IMR-90 (cell line): ENCODE data around the gene ATXN1. TPM values are rescaled to one million over a fixed set of nuclear protein-coding genes. Genes with fewer than 3 reads are reported as not detected.

ENCODE experiments used
- ATAC-seq: fragments of 200-7000 bp; cut with Tn5 transposase; 2 replicates; pipeline ENCODE4 v1.9.1; 2020; ENCODE audit warnings: low read depth, mild to moderate bottlenecking, moderate library complexity
- BruUV-seq: library from RNA; stranded (reverse); fragments of 400-500 nt; replicated peaks from 2 replicates; lab custom pipeline; 2021; lab: Mats Ljungman, UMichigan
- CTCF ChIA-PET: fragments of 300-600 bp; formaldehyde crosslinking; extraction: SDS; loops from one replicate; lab custom pipeline; 2021; ENCODE audit warnings: antibody characterized with exemption; lab: Yijun Ruan, JAX
- POLR2A ChIA-PET: fragments of 300-600 bp; sonication (Branson Sonifier 250); formaldehyde crosslinking; loops from one replicate; lab custom pipeline; 2022; ENCODE audit warnings: antibody characterized with exemption; ENCODE audit not compliant: unreplicated experiment; lab: Charles Lee
- DNase-seq: peaks from one replicate; pipeline ENCODE4 v3.0.0; 2013
- H2AFZ ChIP-seq: replicated peaks from 2 replicates; pipeline ENCODE3; 2013; ENCODE audit warnings: low read length, mild to moderate bottlenecking; ENCODE audit not compliant: poor library complexity
- H2AK5ac ChIP-seq: 2 replicates; pipeline ENCODE4 v1.6.1; 2013; ENCODE audit warnings: low read depth, low read length, inconsistent platforms
- H2AK9ac ChIP-seq: replicated peaks from 2 replicates; pipeline ENCODE3; 2013; ENCODE audit warnings: mild to moderate bottlenecking, low read depth, low read length, moderate library complexity; ENCODE audit not compliant: poor library complexity
- H2BK120ac ChIP-seq: 2 replicates; pipeline ENCODE4 v1.6.1; 2013; ENCODE audit warnings: low read depth, low read length, inconsistent platforms
- H2BK15ac ChIP-seq: 3 replicates; pipeline ENCODE4 v1.6.1; 2013; ENCODE audit warnings: low read depth, low read length, inconsistent platforms
- H2BK20ac ChIP-seq: 2 replicates; pipeline ENCODE4 v1.6.1; 2013; ENCODE audit warnings: low read depth, mild to moderate bottlenecking, inconsistent platforms, low read length, moderate library complexity
- H2BK5ac ChIP-seq: 2 replicates; pipeline ENCODE4 v1.6.1; 2013; ENCODE audit warnings: mild to moderate bottlenecking, low read depth, low read length, inconsistent platforms; ENCODE audit not compliant: poor library complexity, severe bottlenecking
- H3K14ac ChIP-seq: replicated peaks from 2 replicates; pipeline ENCODE4 v1.6.1; 2013; ENCODE audit warnings: low read depth, low read length, inconsistent platforms
- H3K18ac ChIP-seq: 2 replicates; pipeline ENCODE4 v1.6.1; 2013; ENCODE audit warnings: low read depth, low read length, control low read depth
- H3K23ac ChIP-seq: 2 replicates; pipeline ENCODE4 v1.6.1; 2013; ENCODE audit warnings: low read depth, low read length, inconsistent platforms
- H3K27ac ChIP-seq: 2 replicates; pipeline ENCODE4 v1.5.1; 2013; ENCODE audit warnings: mild to moderate bottlenecking, control low read depth, low read length; ENCODE audit not compliant: insufficient read depth
- H3K27me3 ChIP-seq: 2 replicates; pipeline ENCODE4 v1.6.1; 2013; ENCODE audit warnings: low read length; ENCODE audit not compliant: control insufficient read depth, insufficient read depth
- H3K36me3 ChIP-seq: 2 replicates; pipeline ENCODE4 v1.6.1; 2013; ENCODE audit warnings: low read length, mixed read lengths; ENCODE audit not compliant: control insufficient read depth, insufficient read depth
- H3K4ac ChIP-seq: 2 replicates; pipeline ENCODE4 v1.6.1; 2013; ENCODE audit warnings: low read depth, low read length, inconsistent platforms
- H3K4me1 ChIP-seq: 2 replicates; pipeline ENCODE4 v1.6.1; 2013; ENCODE audit warnings: low read length, mixed read lengths; ENCODE audit not compliant: control insufficient read depth, insufficient read depth
- H3K4me2 ChIP-seq: 2 replicates; pipeline ENCODE4 v1.6.1; 2013; ENCODE audit warnings: low read depth, mild to moderate bottlenecking, control low read depth, low read length, moderate library complexity
- H3K4me3 ChIP-seq: 2 replicates; pipeline ENCODE4 v1.5.1; 2013; ENCODE audit warnings: low read depth, mild to moderate bottlenecking, control low read depth, low read length, moderate library complexity; ENCODE audit not compliant: insufficient read depth
- H3K56ac ChIP-seq: 2 replicates; pipeline ENCODE4 v1.6.1; 2013; ENCODE audit warnings: low read length, inconsistent platforms; ENCODE audit not compliant: insufficient read depth; ENCODE audit errors: extremely low read depth
- H3K79me1 ChIP-seq, 2 experiments: 2 replicates each; pipeline ENCODE4 v1.6.1; 2013; ENCODE audit warnings: low read length in 2 of 2, inconsistent platforms in 1 of 2, low read depth in 1 of 2
- H3K9ac ChIP-seq: 2 replicates; pipeline ENCODE4 v1.6.1; 2013; ENCODE audit warnings: low read depth, low read length, control low read depth
- H3K9me1 ChIP-seq: 2 replicates; pipeline ENCODE4 v1.6.1; 2013; ENCODE audit warnings: low read length, inconsistent platforms; ENCODE audit not compliant: insufficient read depth
- H3K9me3 ChIP-seq: 2 replicates; pipeline ENCODE4 v1.6.1; 2013; ENCODE audit warnings: low read length; ENCODE audit not compliant: control insufficient read depth, insufficient read depth
- H4K20me1 ChIP-seq: 2 replicates; pipeline ENCODE4 v1.6.1; 2013; ENCODE audit warnings: low read length, inconsistent platforms; ENCODE audit not compliant: insufficient read depth
- H4K5ac ChIP-seq: 2 replicates; pipeline ENCODE4 v1.6.1; 2013; ENCODE audit warnings: mild to moderate bottlenecking, low read depth, low read length, control low read depth
- H4K8ac ChIP-seq, 2 experiments: 2 replicates each; pipeline ENCODE4 v1.6.1; 2013; ENCODE audit warnings: low read depth in 2 of 2, low read length in 2 of 2, control low read depth in 1 of 2, inconsistent platforms in 1 of 2
- H4K91ac ChIP-seq: 2 replicates; pipeline ENCODE4 v1.6.1; 2013; ENCODE audit warnings: low read depth, low read length, inconsistent platforms; ENCODE audit not compliant: insufficient read depth
- CEBPB ChIP-seq: IDR thresholded peaks from 2 replicates; pipeline ENCODE4 v1.6.1; 2012; ENCODE audit warnings: low read depth, low read length, improper control_type of control experiment
- CTCF ChIP-seq: conservative IDR thresholded peaks from 2 replicates; pipeline ENCODE4 v1.5.1; 2012; ENCODE audit warnings: mild to moderate bottlenecking, low read depth, low read length, improper control_type of control experiment
- SMC3 ChIP-seq: fragments of 150-350 bp; IDR thresholded peaks from 2 replicates; pipeline ENCODE4 v1.6.1; 2016; ENCODE audit warnings: low read depth, mild to moderate bottlenecking, antibody characterized with exemption, low read length, moderate library complexity
- WGBS, 2 experiments: methylation state at CpG; one replicate each; pipeline versions ENCODE4 v1.1.5 to v1.1.7; 2013; ENCODE audit warnings: missing lambda C conversion rate in 2 of 2; ENCODE audit not compliant: insufficient read length in 1 of 2; ENCODE audit errors: extremely low coverage in 2 of 2; 5-methylcytosine and 5-hydroxymethylcytosine counted together
- dilution Hi-C: fragments of 300-500 bp; cut with HindIII; formaldehyde crosslinking; loops from one replicate; pipeline ENCODE4 v1.14.3; 2018; ENCODE audit warnings: low sequenced_read_pairs; ENCODE audit not compliant: unreplicated experiment
- in situ Hi-C: fragments of 300-500 bp; cut with MboI; formaldehyde crosslinking; loops from 3 replicates; pipeline ENCODE4 v1.14.3; 2019; ENCODE audit warnings: low sequenced_read_pairs, inconsistent platforms, mixed read lengths
- intact Hi-C: fragments of 100-400 bp; cut with micrococcal nuclease; formaldehyde crosslinking; loops from 2 replicates; pipeline ENCODE4 v1.10.0; 2022
- polyA plus RNA-seq, 3 experiments: library from polyadenylated mRNA; depleted of rRNA; stranded (reverse); fragments of >200 nt; gene quantifications; 2 replicates each; pipeline ENCODE4 v1.2.3, GENCODE V29; 2012; ENCODE audit warnings: low replicate concordance in 1 of 3
- total RNA-seq: library from RNA; depleted of rRNA; stranded (reverse); fragments of >200 nt; gene quantifications from 2 replicates; pipeline ENCODE4 v1.2.3, GENCODE V29; 2012

The ATXN1 gene
- total and polyA plus RNA-seq, 2 of the 4 experiments (the other 2 are of a cell fraction), result 7.3 to 11.1 TPM

- no peak overlapping the region for H2BK5ac ChIP-seq
- BruUV-seq, result no TSS peak
- no peak overlapping the region for H2BK15ac ChIP-seq
- no peak overlapping the region; the same call in 1 of the 2 replicates for H2AK5ac ChIP-seq
- no peaks in the 10 kb centered on the region for H4K20me1 ChIP-seq
- WGBS, 2 experiments, result 90% methylated on average over 2 of the region's 10 CpGs; no CpG with 5 or more reads in 1 of the 2 experiments
- H3K4ac ChIP-seq, result no peak overlapping the region; the same call in 1 of the 2 replicates
- no peak overlapping the region for H3K4me2 ChIP-seq
- 0 out of 2 replicates have a peak overlapping the region, but pooled peaks have one; percentile 13 for H3K56ac ChIP-seq
- peaks cover 11% of the 10 kb centered on the region for H3K9me1 ChIP-seq
- dilution Hi-C loops, result no loop called here
- no peak overlapping the region for H4K8ac ChIP-seq
- peaks cover 4% of the 10 kb centered on the region for H3K4me1 ChIP-seq
- no peaks in the 10 kb centered on the region for H3K27me3 ChIP-seq
- no peak overlapping the region; the same call in 1 of the 2 replicates for H4K91ac ChIP-seq
- H3K9me3 ChIP-seq, result no peaks in the 10 kb centered on the region
- H3K36me3 ChIP-seq, result peaks cover 1% of the 10 kb centered on the region; the same call in 1 of the 2 replicates
- in situ Hi-C loops, result no loop called here
- CTCF ChIA-PET, result no interaction called here
- TF ChIP-seq SMC3 (no peak), CEBPB (peak; percentile 51), CTCF (no peak)
- H2BK20ac ChIP-seq, result peak overlapping the region; percentile 6
- no peak overlapping the region for H3K9ac ChIP-seq
- peak overlapping the region; percentile 23 for H2AK9ac ChIP-seq
- peak overlapping the region; percentile 31; the same call in 1 of the 2 replicates for H3K14ac ChIP-seq
- no peak overlapping the region for H4K5ac ChIP-seq
- H3K4me3 ChIP-seq, result no peak overlapping the region
- POLR2A ChIA-PET, result no interaction called here
- no peak overlapping the region for H2BK120ac ChIP-seq
- H3K27ac ChIP-seq, result no peak overlapping the region
- no peak overlapping the region for H3K23ac ChIP-seq
- peaks cover 9 to 13% of the 10 kb centered on the region in 2 experiments for H3K79me1 ChIP-seq
- H2AFZ ChIP-seq, result no peak overlapping the region
- ATAC-seq (no peak), DNase-seq (no peak)
- intact Hi-C loops, result no loop called here
- H3K18ac ChIP-seq, result no peak overlapping the region; the same call in 1 of the 2 replicates
Observed at GRCh38 chr6:16563628-16564240, 197.5 kb downstream of the ATXN1 start.
